HG02970 (cell line): ENCODE measurements around the gene ABLIM1.

Experiments used
- ATAC-seq: cut with Tn5 transposase; IDR thresholded peaks from one replicate; pipeline ENCODE4 v1.9.1; 2021; ENCODE audit warnings: mild to moderate bottlenecking, moderate library complexity, moderate number of reproducible peaks; ENCODE audit not compliant: unreplicated experiment, low FRiP score

ABLIM1 gene

GRCh38 chr10:114474989-114475388, 183.1 kb downstream of the ABLIM1 start:
- ATAC-seq = no peak

- ATAC-seq = no peak
These were observed 184.3 kb downstream of the ABLIM1 start for GRCh38 chr10:114473776-114474175.

DNA sequence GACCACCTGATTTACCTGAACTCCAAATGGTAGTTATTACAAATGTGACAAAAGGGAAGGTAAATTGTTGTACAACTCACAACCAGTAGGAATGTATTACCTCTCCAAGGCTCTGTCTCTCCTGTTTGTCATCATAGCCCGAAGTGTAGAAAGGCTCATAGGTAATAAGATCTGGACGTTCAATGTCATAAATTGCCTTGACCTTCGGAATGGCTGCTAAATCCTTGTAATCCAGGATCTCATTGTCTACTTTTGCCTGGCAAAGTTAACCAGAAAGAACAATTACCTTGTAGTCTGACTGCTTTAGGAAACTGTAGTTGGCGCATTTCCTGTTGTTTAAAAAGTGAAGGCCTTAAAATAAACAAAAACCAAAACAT, 185.2 kb downstream of the ABLIM1 start:
- no peak for ATAC-seq

DNA sequence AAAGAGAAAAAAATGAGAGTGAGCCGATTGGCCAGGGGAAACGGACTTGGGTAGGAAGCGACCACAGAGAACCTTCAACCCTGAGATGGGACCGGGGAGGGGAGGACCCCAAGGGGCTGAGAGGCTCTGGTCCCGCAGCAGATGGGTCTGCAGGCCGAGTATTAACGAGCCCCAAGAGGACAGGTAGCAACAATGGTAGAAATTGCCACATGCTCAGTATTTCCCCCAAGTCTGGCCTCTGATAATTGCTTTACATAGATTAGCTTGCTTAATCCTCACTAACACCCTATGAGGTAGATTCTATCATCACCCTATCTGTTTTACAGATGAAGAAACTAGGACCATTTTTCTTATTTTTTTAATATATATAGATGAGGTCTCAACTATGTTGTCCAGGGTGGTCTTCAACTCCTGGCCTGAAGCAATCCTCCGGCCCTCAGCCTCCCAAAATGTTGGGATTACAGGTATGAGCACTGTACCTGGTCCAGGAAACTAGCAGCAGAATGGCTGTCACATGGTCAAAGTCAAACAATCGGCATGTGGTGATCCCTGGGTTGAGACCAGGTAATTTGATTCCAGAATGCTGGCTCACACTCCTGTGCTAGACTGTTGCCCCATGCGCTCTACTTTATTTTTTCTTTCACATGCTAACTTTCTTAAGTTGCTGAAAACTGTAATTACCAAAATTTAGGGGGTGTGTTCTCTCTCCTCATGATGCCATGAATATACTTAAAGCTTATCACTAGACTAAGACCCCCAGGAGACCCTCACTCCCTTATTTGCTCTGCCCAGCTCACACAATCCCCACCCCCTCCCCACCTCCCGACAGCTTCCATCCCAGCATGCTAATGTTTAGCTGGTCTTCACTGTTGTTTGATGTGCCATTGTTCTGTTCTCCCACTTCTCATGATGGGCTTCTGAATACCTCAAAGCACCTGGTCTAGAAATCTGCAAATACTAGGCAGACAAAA, 185.9 kb downstream of the ABLIM1 start:
- no peak for ATAC-seq

GRCh38 chr10:114470956-114471905, 186.8 kb downstream of the ABLIM1 start:
- peak; percentile 84 for ATAC-seq

DNA sequence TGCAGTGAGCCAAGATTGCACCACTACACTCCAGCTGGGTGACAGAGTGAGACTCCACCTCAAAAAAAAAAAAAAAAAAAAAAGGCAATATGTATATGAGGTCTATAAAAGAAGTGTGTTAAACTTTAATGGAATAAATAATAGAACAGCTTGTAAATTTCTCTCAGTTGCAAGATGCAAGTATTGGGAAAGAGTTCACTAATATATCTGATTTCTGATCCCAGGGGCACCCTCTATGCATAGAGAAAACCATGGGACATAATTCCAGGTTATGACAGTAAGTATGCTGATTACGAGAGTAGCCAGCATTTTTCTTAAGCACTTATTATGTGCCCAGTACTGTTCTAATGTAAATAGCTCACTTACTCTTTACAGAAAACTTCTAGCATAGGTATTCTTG, 187.7 kb downstream of the ABLIM1 start:
- ATAC-seq = no peak

- ATAC-seq = no peak
These were observed 199.1 kb downstream of the ABLIM1 start for GRCh38 chr10:114458955-114459354.

GRCh38 chr10:114458216-114458920, 199.7 kb downstream of the ABLIM1 start:
- no peak for ATAC-seq

GRCh38 chr10:114453576-114453975, 204.5 kb downstream of the ABLIM1 start:
- no peak for ATAC-seq

- no peak for ATAC-seq
These were observed 209.2 kb downstream of the ABLIM1 start for GRCh38 chr10:114448897-114449296.

- no peak for ATAC-seq
These were observed 212.7 kb downstream of the ABLIM1 start for GRCh38 chr10:114445332-114445731.

- ATAC-seq = no peak
These were observed 213.3 kb downstream of the ABLIM1 start for GRCh38 chr10:114444819-114445218.

GRCh38 chr10:114442091-114442630, 215.9 kb downstream of the ABLIM1 start:
- no peak for ATAC-seq

- no peak for ATAC-seq
These were observed 217.0 kb downstream of the ABLIM1 start for GRCh38 chr10:114441107-114441506.

DNA sequence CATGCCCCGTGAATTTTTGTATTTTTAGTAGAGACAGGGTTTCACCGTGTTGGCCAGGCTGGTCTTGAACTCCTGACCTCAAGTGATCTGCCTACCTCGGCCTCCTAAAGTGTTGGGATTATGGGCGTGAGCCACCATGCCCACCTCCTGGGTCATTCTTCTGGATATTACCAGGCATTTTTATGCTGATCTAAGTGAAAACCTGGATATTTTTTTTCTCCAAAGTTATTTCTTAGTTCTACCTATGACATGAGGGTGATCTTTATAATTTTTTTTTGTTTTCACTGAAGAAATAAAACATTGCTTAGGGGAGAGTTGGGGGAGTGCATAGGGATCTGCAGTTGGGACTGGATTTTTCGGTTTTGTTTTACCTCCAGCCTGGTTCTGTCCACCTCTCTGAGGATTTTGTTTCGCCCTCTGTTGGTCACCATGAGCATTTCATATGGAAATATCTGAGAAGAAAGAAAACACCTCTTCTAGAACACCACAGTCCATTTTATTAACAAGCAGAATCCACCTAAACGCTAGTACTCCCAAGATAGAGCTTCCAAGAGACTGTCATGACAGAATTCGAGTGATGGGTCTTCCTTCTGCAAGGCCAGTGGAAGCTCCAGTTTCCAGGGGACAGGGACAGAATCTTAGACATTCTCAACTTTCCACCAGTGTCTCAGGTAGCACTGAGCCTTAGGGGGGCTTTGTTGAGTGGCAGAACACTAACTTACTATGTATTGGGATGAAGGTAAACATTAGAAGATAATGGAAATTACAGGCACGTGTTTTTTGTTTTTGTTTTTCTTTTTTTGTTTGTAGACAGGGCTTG, 220.4 kb downstream of the ABLIM1 start:
- no peak for ATAC-seq

GRCh38 chr10:114436941-114437340, 221.1 kb downstream of the ABLIM1 start:
- no peak for ATAC-seq

- ATAC-seq = no peak
These were observed 225.4 kb downstream of the ABLIM1 start for GRCh38 chr10:114432566-114433093.

DNA sequence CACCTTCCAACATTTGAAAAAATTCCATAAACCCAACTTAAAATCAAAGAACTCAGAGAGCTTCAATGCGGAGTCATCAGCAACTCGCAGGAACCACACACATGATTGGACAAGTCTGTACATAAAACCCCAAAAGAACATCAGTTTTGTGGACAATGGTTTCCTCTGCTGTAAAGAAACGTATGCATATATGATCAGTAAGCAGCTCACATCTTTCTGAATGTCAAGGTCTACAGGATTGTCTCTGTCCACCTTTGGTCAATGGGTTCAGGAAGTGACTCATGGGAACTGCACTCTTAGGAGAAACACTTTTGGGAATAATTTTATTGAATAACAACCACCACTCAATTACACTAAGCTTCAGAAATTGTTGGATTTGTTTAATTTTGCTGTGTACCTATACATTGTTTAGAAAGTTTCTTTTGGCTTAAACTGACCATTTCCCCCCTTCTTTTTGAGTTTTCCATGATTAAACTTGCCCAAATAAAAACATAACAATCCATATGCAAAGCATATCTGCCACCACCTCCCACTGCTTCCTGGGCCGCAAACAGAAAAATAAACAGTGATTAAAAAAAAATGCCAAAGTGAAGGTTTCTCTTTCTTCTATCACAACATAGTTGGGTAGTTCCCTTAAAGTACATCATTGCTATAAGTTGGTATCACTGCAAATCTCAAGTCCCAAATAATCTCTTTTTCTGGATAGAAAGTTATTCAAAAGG, 226.5 kb downstream of the ABLIM1 start:
- no peak for ATAC-seq
